Pancreas (tissue), 10 donors: Measurements from ENCODE around the gene ADAM19. TPM values are rescaled to one million over a fixed set of nuclear protein-coding genes. Genes with fewer than 3 reads are reported as not detected.

ENCODE experiments used
- ATAC-seq, 4 donors: fragments of 200-7000 bp; cut with Tn5 transposase; one replicate each; pipeline versions ENCODE4 v1.8.0 to v1.9.1; 2020; ENCODE audit warnings: mild to moderate bottlenecking in 4 of 4, moderate library complexity in 4 of 4
- DNase-seq, 6 donors: peaks; one replicate each; pipeline ENCODE4 v3.0.0-alpha.2; 2020
- FAIRE-seq: peaks from 2 replicates; lab custom pipeline; 2012; peaks lifted over from hg19 to GRCh38; lab: Jason Lieb, UNC
- H3K27ac ChIP-seq, 4 donors: fragments of 200-600 bp; sonication (generic); 1 replicate in 3 of 4; 2 replicates in 1 of 4; pipeline versions ENCODE4 v1.5.0 to v1.8.0; 2020
- H3K27me3 ChIP-seq, 4 donors: fragments of 200-600 bp; one replicate each; pipeline ENCODE4 v1.8.0; 2021
- H3K36me3 ChIP-seq, 3 donors: fragments of 200-600 bp; sonication (generic) in 1 of 3; one replicate each; pipeline versions ENCODE4 v1.5.0 to v1.8.0; 2020 to 2021
- H3K4me1 ChIP-seq, 3 donors: fragments of 200-600 bp; one replicate each; pipeline ENCODE4 v1.8.0; 2021
- H3K4me3 ChIP-seq, 4 donors: fragments of 200-600 bp; sonication (generic) in 2 of 4; one replicate each; pipeline versions ENCODE4 v1.5.0 to v1.8.0; 2020 to 2021
- H3K9me3 ChIP-seq, 4 donors: fragments of 200-600 bp; one replicate each; pipeline ENCODE4 v1.8.0; 2021
- WGBS, 2 donors: extraction: QIAGEN DNeasy Blood & Tissue Kit; methylation state at CpG; one replicate each; pipeline ENCODE4 v1.1.7; 2013; 5-methylcytosine and 5-hydroxymethylcytosine counted together
- intact Hi-C, 3 donors: fragments of 100-400 bp; cut with DNase I; formaldehyde crosslinking; loops; one replicate each; pipeline versions ENCODE4 v1.11.1 to v1.14.2; 2022
- polyA plus RNA-seq, 2 donors: library from polyadenylated mRNA; stranded (reverse); fragments of 200-250 nt; gene quantifications; one replicate each; pipeline ENCODE4 v1.2.3, GENCODE V29; 2013
- total RNA-seq, 6 donors: library from RNA; stranded (reverse); fragmentation: NEBNext Ultra II Directional in 4 of 6; extraction: Animal tissue kit (Norgen Biotek cat#: 25700) in 4 of 6; gene quantifications; one replicate each; pipeline versions ENCODE4 v1.2.1 to v1.2.4, GENCODE V29; 2021 to 2023
- TF ChIP-seq, protein P1 (sequence below), 4 donors: fragments of 200-600 bp; sonication (generic) in 3 of 4; IDR thresholded peaks; one replicate each; pipeline versions ENCODE4 v1.5.0 to v1.8.0; 2021; ENCODE audit warnings: antibody characterized with exemption in 4 of 4
- donor health status: healthy with polysubstance abuse.
- donor health status: DM: no; HTN: no; CAD: no; lungs with moderate emphysema.
- donor health status: DM: no; HTN: no; CAD: no.
- donor health status: control.
- donor health status: control.
- donor health status: Bipolar disorder and iron deficiency.
- donor health status: DM: yes; HTN: yes; CAD: no.
- donor health status: DM: no; HTN: no; CAD: no.
- donor health status: DM: no; HTN: no; CAD: no.
- donor health status: DM: yes; HTN: yes; CAD: no.

Gene ADAM19
- total and polyA plus RNA-seq, 8 donors = 0.38 to 3.0 (median 0.69) TPM

DNA sequence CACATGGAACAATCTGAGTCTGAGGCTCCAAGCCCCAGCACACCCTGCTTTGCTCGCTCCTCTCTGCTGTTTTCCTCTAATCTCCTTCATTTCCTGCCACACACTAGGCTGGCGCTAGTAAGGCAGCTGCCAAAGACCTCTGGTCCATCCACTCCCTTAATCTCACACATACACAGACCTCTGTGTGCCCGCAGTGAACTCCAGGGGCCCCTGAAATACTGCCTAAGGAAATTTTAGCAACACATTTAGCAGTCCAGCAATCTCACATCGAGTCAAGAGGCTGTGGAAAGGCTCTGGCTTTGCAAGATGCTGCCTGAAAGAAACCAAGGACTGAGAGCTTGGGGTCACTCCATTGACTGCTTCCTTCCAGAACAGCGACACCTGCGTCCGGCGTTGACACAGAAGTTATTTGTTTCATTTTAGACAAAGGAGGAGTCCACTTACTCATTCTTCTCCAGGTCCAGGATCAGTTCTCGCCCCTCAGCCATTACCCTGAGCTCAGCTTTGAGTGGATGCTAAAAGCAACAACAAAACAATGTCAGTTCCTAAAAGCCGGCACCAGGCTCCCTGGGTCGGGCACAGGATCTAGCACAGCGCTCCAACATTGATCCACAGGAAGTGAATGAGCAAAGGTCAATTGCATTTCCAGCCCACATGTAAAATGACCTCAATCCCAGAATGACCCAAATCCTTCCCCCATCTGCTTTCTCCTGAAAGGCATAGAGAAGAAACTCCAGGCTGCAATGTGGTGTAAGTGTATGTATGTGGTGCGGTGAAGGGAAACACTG is 11.5 kb downstream of the ADAM19 start:
- intact Hi-C loops = no loop called here
- TF ChIP-seq, protein P1, sequence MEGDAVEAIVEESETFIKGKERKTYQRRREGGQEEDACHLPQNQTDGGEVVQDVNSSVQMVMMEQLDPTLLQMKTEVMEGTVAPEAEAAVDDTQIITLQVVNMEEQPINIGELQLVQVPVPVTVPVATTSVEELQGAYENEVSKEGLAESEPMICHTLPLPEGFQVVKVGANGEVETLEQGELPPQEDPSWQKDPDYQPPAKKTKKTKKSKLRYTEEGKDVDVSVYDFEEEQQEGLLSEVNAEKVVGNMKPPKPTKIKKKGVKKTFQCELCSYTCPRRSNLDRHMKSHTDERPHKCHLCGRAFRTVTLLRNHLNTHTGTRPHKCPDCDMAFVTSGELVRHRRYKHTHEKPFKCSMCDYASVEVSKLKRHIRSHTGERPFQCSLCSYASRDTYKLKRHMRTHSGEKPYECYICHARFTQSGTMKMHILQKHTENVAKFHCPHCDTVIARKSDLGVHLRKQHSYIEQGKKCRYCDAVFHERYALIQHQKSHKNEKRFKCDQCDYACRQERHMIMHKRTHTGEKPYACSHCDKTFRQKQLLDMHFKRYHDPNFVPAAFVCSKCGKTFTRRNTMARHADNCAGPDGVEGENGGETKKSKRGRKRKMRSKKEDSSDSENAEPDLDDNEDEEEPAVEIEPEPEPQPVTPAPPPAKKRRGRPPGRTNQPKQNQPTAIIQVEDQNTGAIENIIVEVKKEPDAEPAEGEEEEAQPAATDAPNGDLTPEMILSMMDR (IDR thresholded peaks at IDR 0.05) = no peak
- DNase-seq (no peak), FAIRE-seq (no peak), ATAC-seq (peak in 2 of 4 donors; percentile 15 to 38)
- H3K4me3 ChIP-seq = no peak overlapping the region
- H3K27me3 ChIP-seq = no peaks in the 10 kb centered on the region
- H3K4me1 ChIP-seq = no peaks in the 10 kb centered on the region
- H3K36me3 ChIP-seq = no peaks in the 10 kb centered on the region
- H3K27ac ChIP-seq = no peak overlapping the region
- WGBS, 2 donors = 47 to 50% methylated on average over 13 of the region's 13 CpGs
- no peaks in the 10 kb centered on the region for H3K9me3 ChIP-seq

DNA sequence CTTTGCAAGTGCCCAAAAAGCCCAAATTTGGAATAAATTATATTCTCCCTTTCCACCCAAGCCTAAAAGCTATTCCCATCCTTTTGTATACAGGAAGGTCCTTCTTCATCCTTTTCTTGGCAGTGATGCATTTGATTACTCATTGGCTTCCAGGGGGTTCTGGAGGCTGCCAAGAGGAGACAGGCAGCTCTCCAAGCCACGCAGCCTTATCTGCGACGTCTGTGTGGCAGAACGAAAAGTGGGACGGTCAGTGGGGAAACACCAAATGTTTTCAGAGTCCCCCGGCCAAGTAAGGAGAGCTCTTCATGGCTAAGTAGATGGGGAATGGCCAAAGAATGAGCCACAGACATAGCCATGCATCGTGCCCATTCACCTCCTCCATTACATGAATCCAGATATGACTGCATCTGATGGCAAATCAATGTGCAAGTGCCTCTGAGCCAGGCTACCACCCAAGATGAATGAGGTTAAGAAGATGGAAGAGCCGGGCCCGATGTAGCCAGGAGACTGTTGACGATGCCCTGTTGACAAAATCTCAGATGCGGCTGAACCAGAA is 12.1 kb downstream of the ADAM19 start:
- DNase-seq (no peak), ATAC-seq (peak in 2 of 4 donors; percentile 8 to 31), FAIRE-seq (no peak)
- Histone ChIP-seq H3K9me3 (no peaks in the 10 kb centered on the region), H3K4me1 (no peaks in the 10 kb centered on the region), H3K27me3 (no peaks in the 10 kb centered on the region), H3K27ac (no peak overlapping the region), H3K36me3 (no peaks in the 10 kb centered on the region), H3K4me3 (no peak overlapping the region)
- intact Hi-C loops = no loop called here
- WGBS, 2 donors = 50 to 61% methylated on average over 11 of the region's 11 CpGs
- TF ChIP-seq, protein P1 (IDR thresholded peaks at IDR 0.05) = no peak

DNA sequence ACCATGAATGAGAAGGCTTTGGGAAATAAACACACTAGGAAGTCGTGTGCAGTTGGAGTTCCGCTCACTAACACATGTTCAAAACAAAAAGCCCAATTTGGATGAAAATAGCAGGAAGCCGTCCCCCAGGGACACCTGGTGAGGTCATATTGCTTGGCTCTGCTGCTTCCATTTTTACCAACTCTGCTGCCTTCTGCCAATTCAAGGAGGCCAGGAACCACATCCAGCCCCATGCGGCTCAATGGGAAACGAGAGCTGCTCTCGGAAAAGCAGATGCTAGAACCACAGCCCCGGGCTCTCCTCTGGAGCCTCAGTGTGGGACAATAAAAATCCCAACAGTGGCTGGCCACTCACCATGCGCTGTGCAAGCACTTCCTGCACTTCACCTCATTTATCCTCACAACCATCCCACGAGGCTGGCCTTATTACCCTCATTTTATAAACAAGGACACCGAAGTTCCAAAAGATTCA is 13.4 kb downstream of the ADAM19 start:
- DNase-seq (no peak), ATAC-seq (no peak), FAIRE-seq (no peak)
- WGBS, 2 donors = 70 to 81% methylated on average over 10 of the region's 10 CpGs
- Histone ChIP-seq H3K27me3 (no peaks in the 10 kb centered on the region), H3K4me1 (no peaks in the 10 kb centered on the region), H3K36me3 (no peaks in the 10 kb centered on the region), H3K9me3 (no peaks in the 10 kb centered on the region), H3K4me3 (no peak overlapping the region), H3K27ac (no peak overlapping the region)
- intact Hi-C loops = no loop called here
- TF ChIP-seq, protein P1 (IDR thresholded peaks at IDR 0.05) = no peak

DNA sequence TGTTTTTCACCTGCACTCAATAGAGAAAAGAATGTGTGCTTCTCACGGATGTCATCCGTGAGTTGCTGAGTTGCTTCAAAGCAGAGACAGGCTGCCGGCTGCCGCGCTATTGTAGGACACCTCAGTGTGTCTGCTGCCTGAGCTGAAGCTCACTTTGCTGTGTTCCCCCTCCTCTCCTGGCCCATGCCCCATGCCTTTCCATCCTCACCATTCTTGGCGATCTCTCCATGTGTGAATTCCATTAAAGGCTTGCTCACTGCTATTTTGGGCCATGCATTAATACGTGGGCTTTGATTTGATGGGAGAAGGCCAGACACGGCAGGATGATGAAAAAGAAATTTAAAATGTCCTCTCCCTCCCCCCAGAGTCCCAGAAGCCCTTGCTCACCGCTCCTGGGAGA is 14.5 kb downstream of the ADAM19 start:
- H3K4me1 ChIP-seq = no peaks in the 10 kb centered on the region
- no peaks in the 10 kb centered on the region for H3K27me3 ChIP-seq
- WGBS, 2 donors = 80 to 81% methylated on average over 9 of the region's 9 CpGs
- intact Hi-C loops = no loop called here
- no peak for DNase-seq
- no peak for FAIRE-seq
- TF ChIP-seq, protein P1 (IDR thresholded peaks at IDR 0.05) = no peak
- no peak overlapping the region for H3K4me3 ChIP-seq
- H3K9me3 ChIP-seq = no peaks in the 10 kb centered on the region
- no peak overlapping the region for H3K27ac ChIP-seq
- ATAC-seq = no peak
- H3K36me3 ChIP-seq = no peaks in the 10 kb centered on the region

DNA sequence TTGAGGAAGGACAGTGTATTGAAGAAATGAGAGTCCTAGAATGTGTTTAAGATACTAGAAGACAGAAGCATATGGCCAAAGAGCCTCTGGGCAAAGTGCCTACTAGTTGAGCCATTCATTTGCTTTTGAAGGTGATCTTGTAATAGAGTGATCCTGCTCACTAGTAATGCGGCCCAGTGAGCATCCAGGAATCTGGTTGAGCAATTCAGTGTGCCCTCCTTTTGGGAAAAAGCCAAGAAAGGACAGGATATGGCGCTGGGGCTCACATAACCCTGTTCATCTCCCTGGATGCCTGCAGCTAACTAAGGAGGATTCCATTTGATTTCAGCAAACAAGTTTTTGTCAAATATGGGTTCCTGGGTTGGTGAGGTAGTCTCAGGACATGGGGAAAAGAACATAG is 16.3 kb downstream of the ADAM19 start:
- DNase-seq = no peak

More for the DNA sequence above, 16.3 kb downstream of the ADAM19 start:
- intact Hi-C loops = no loop called here
- Histone ChIP-seq H3K36me3 (no peaks in the 10 kb centered on the region), H3K27ac (no peak overlapping the region), H3K27me3 (no peaks in the 10 kb centered on the region), H3K4me1 (no peaks in the 10 kb centered on the region), H3K9me3 (no peaks in the 10 kb centered on the region), H3K4me3 (no peak overlapping the region)
- no peak for ATAC-seq
- WGBS, 2 donors = 71 to 80% methylated on average over 2 of the region's 2 CpGs
- no peak for FAIRE-seq
- TF ChIP-seq, protein P1 (IDR thresholded peaks at IDR 0.05) = no peak
